ENCODE data around the gene PIK3C2G. TPM values are rescaled to one million over a fixed set of nuclear protein-coding genes. Genes with fewer than 3 reads are reported as not detected.

PIK3C2G gene
- total and polyA plus RNA-seq, 4 donors: 4.9 to 40.1 (median 19.4) TPM

GRCh38 chr12:18634382-18634781 lies 373.1 kb downstream of the PIK3C2G start:
- peaks cover 0 to 6% (median under 1%) of the 10 kb centered on the region in 4 donors for H3K4me1 ChIP-seq (ENCODE audit: control insufficient read depth in 4 of 4, insufficient read depth in 4 of 4, low read length in 3 of 4)
- TF ChIP-seq MAX (IDR thresholded peaks at IDR 0.05) (peak; percentile 29), RXRA (IDR thresholded peaks at IDR 0.05) (peak in 1 of 2 donors; percentile 34), TAF1 (conservative IDR thresholded peaks at IDR 0.05) (no peak), FOXA1 (IDR thresholded peaks at IDR 0.05) (peak; percentile 34), YY1 (IDR thresholded peaks at IDR 0.05) (peak; percentile 52), HNF4A (conservative IDR thresholded peaks at IDR 0.05) (peak in 1 of 2 donors; percentile 33), HNF4G (IDR thresholded peaks at IDR 0.05) (no peak), FOXA2 (IDR thresholded peaks at IDR 0.05) (peak; percentile 89)
- no peak overlapping the region for H3K9ac ChIP-seq (ENCODE audit: low read depth in 1 of 2, low read length in 2 of 2)
- DNase-seq (ENCODE audit: low spot score): no peak
- no peaks in the 10 kb centered on the region for H3K27me3 ChIP-seq (ENCODE audit: control insufficient read depth in 4 of 4, insufficient read depth in 4 of 4, low read length in 3 of 4)
- H3K9me3 ChIP-seq (ENCODE audit: control insufficient read depth in 4 of 4, low read length in 3 of 4): no peaks in the 10 kb centered on the region
- H3K36me3 ChIP-seq (ENCODE audit: control insufficient read depth in 4 of 4, insufficient read depth in 3 of 4, low read depth in 1 of 4, low read length in 3 of 4): no peaks in the 10 kb centered on the region
- H3K27ac ChIP-seq (ENCODE audit: low read depth in 1 of 2, low read length in 2 of 2): no peak overlapping the region
- 38% methylated on average over 4 of the region's 4 CpGs for WGBS
- H3K4me3 ChIP-seq (ENCODE audit: low read depth in 1 of 3, low read length in 3 of 3): no peak overlapping the region

DNA sequence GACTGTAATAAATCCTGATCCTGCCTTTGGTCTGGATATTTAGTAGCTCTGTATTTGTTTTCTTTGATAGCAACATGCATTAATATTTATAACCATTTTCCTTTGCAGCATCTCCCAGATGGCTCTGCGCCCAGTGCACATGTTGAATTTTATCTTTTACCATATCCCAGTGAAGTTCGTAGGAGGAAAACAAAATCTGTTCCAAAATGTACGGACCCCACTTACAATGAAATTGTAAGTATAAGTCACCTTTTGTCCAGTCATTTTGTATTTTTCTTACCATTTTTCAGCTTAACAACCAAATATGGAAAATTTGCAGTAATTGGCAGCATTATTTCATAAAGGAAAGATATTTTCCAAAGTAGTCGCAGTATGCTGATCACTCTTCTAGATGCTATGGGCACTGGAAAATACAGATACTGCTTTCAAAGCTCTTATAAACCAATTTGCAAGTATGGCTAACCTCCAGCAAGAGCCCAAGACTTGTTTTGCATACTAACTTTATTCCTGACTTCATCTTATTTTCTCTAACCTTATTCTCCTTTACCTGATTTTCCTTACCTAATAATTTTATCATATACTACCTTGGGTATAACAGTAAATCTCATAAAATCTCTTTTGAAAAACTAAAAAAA lies 379.1 kb downstream of the PIK3C2G start:
- Histone ChIP-seq H3K27ac (ENCODE audit: low read depth in 1 of 2, low read length in 2 of 2) (no peak overlapping the region), H3K9ac (ENCODE audit: low read depth in 1 of 2, low read length in 2 of 2) (no peak overlapping the region), H3K9me3 (ENCODE audit: control insufficient read depth in 4 of 4, low read length in 3 of 4) (no peaks in the 10 kb centered on the region), H3K27me3 (ENCODE audit: control insufficient read depth in 4 of 4, insufficient read depth in 4 of 4, low read length in 3 of 4) (no peaks in the 10 kb centered on the region), H3K4me3 (ENCODE audit: low read depth in 1 of 3, low read length in 3 of 3) (no peak overlapping the region), H3K4me1 (ENCODE audit: control insufficient read depth in 4 of 4, insufficient read depth in 4 of 4, low read length in 3 of 4) (peaks cover 0 to 2% (median 0%) of the 10 kb centered on the region in 4 donors), H3K36me3 (ENCODE audit: control insufficient read depth in 4 of 4, insufficient read depth in 3 of 4, low read depth in 1 of 4, low read length in 3 of 4) (peaks cover 0 to 15% (median 5%) of the 10 kb centered on the region in 4 donors)
- TF ChIP-seq, protein P1, sequence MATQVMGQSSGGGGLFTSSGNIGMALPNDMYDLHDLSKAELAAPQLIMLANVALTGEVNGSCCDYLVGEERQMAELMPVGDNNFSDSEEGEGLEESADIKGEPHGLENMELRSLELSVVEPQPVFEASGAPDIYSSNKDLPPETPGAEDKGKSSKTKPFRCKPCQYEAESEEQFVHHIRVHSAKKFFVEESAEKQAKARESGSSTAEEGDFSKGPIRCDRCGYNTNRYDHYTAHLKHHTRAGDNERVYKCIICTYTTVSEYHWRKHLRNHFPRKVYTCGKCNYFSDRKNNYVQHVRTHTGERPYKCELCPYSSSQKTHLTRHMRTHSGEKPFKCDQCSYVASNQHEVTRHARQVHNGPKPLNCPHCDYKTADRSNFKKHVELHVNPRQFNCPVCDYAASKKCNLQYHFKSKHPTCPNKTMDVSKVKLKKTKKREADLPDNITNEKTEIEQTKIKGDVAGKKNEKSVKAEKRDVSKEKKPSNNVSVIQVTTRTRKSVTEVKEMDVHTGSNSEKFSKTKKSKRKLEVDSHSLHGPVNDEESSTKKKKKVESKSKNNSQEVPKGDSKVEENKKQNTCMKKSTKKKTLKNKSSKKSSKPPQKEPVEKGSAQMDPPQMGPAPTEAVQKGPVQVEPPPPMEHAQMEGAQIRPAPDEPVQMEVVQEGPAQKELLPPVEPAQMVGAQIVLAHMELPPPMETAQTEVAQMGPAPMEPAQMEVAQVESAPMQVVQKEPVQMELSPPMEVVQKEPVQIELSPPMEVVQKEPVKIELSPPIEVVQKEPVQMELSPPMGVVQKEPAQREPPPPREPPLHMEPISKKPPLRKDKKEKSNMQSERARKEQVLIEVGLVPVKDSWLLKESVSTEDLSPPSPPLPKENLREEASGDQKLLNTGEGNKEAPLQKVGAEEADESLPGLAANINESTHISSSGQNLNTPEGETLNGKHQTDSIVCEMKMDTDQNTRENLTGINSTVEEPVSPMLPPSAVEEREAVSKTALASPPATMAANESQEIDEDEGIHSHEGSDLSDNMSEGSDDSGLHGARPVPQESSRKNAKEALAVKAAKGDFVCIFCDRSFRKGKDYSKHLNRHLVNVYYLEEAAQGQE (IDR thresholded peaks at IDR 0.05): no peak
- TF ChIP-seq RXRA (IDR thresholded peaks at IDR 0.05) (no peak), HNF4A (conservative IDR thresholded peaks at IDR 0.05) (no peak), HNF4G (IDR thresholded peaks at IDR 0.05) (no peak), FOXA2 (IDR thresholded peaks at IDR 0.05) (no peak), TAF1 (conservative IDR thresholded peaks at IDR 0.05) (no peak), MAX (IDR thresholded peaks at IDR 0.05) (no peak), ATF3 (IDR thresholded peaks at IDR 0.05) (no peak), ZBTB33 (IDR thresholded peaks at IDR 0.05) (no peak)
- 89% methylated on average over 4 of the region's 4 CpGs for WGBS
- no peak for DNase-seq (ENCODE audit: low spot score)
